Stimulated activated CD4-positive, alpha-beta T cell treated with anti-CD3 and anti-CD28 coated beads, TNF-alpha, amount 100 ng/mL, for 24 hours (primary cell): Measurements from ENCODE around the gene FPGS.
"Not testable (repeated sequence)": the region's sequence is repeated elsewhere in the genome, so short reads cannot be mapped to it uniquely, and the experiment has no call there.

ENCODE experiments used
- DNase-seq, 3 experiments: peaks; one replicate each; pipeline ENCODE4 v3.0.0-alpha.2; 2020; ENCODE audit warnings: low read depth in 3 of 3

The FPGS gene

GRCh38 chr9:127838375-127839078, 35.8 kb downstream of the FPGS start:
- DNase-seq = no peak

DNA sequence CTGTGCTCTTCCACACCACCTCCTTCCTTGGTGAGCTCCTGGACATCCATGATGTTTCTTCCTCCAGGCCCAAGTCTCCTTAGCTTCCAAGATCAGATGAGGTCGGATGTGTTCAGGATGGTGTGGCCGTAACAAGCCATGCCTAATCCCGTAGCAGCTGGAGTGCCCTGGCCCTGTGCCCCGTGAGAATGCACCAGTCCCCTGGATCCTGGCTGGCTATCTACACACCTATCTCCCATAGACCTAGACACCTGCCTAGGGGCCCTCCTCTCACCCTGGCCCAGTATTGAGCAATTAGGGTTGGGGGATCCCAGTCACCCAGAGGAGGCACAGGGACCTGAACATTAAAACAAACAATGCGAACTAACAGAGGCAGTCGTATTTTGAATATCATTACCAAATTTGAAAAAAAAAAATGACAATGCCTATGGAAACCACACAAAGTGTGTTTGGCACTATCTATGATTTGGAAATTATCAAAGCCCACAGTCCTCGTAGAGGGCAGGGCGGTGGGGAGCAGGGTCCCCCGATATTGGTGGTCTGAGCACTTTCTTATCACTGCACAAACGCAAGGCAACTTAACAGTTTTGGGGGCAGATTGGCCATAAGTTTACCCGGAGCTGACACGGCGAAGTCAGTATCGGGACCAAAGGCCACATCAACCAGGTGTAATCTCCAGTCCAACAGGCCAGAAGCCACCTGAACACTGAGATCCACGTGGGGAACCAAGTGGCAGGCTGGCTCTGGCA, 38.6 kb downstream of the FPGS start:
- DNase-seq = no peak

GRCh38 chr9:127844821-127845359, 42.2 kb downstream of the FPGS start:
- DNase-seq = no peak

- not testable (repeated sequence) for DNase-seq
Observed at GRCh38 chr9:127845619-127846018, 42.9 kb downstream of the FPGS start.

- DNase-seq = no peak
Observed at GRCh38 chr9:127846443-127847177, 43.9 kb downstream of the FPGS start.

DNA sequence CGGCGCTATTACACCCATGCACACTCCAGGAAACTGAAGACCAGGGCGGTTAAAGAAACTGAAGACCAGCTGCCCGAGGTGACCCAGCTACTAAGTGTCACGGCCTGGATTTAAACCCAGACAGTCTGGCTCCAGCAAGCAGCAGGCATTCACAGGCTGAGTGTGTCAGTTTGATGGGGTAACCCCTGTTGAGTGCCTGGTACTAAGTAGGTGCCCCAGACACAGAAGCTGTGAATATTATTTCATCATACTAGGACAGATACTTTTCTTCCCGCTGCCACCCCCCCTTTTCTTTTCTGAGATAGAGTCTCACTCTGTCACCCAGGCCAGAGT, 44.5 kb downstream of the FPGS start:
- DNase-seq = no peak

- DNase-seq = no peak
Observed at GRCh38 chr9:127847833-127848755, 45.4 kb downstream of the FPGS start.

DNA sequence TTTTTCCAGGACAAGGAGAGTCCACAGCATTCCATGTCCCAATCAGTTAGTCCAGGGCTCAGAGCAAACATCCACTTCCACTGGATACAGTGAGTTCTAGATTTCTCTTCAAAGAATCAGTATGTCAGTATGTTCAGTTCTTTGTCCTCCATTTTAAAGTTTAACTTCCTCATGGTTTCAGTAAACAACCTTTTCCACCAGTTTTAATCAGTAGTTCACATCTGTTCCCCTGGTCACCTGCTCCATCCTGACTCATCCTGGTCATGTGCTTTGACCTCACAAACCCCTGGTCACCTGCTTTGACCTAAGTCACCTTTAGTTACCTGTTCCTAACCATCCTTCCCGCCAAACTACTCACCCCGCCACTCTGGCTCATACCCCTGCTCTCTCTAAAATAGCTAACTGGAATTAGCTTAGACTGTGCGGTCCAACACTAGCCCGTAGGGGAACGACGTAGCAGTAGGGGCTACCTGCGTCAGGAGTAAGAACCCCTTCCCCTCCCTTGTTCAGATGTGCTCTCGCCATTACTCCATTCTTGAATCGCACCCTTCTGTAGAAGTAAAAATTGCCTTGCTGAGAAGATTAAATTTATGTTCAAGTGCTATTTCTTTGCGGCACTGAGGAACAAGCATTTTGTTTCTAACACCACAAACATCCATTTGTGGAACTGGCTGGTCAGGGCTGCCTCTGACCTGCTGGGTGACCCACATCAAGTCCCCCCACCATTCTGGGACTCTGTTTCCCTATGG, 46.2 kb downstream of the FPGS start:
- no peak for DNase-seq

- DNase-seq = no peak
Observed at GRCh38 chr9:127850286-127850830, 47.7 kb downstream of the FPGS start.

GRCh38 chr9:127852829-127853228, 50.1 kb downstream of the FPGS start:
- DNase-seq = no peak

- no peak for DNase-seq
Observed at GRCh38 chr9:127853312-127854183, 50.9 kb downstream of the FPGS start.

- DNase-seq = peak in 2 of 3 experiments; percentile 11 to 28
Observed at GRCh38 chr9:127854184-127854806, 51.6 kb downstream of the FPGS start, which contains the start of gene ENG. ENG (minus strand) TSS chr9:127854658; CDS start chr9:127854355, 303 bp downstream.

GRCh38 chr9:127854960-127855359, 52.3 kb downstream of the FPGS start:
- no peak for DNase-seq

- DNase-seq = no peak
Observed at GRCh38 chr9:127855522-127855921, 52.8 kb downstream of the FPGS start.

DNA sequence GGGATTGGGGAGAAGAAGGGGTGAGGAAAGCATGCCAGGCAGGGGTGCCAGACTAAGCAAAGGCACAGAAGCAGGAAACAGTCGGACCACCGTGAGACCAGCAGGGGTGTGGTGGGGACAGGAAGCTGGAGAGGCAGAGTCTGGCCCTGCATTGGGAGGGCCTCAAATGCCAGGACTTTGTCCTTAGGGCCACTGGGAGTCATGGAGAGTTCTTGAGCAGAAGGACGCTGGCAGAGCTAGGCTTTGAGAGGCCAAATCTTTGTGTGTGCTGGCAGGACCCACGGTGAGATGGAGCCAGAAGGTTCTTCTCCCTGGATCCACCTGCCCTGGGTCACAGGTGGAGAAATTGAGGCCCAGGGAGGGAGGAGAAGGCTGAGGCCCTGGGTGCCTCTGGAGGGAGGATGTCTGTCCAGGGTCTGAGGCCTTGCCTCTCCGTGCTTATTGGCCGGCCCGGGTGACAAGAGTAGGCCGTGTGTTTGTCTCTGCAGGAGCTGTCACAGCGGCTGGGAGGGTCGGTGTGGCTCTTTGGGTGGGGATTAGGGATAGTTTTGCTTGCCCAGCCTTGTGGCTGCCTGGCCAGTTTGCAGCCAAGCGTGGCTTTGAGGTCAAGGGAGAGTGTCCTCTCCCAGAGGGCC, 53.5 kb downstream of the FPGS start:
- DNase-seq = no peak

- DNase-seq = no peak
Observed at GRCh38 chr9:127856729-127857116, 54.0 kb downstream of the FPGS start.

DNA sequence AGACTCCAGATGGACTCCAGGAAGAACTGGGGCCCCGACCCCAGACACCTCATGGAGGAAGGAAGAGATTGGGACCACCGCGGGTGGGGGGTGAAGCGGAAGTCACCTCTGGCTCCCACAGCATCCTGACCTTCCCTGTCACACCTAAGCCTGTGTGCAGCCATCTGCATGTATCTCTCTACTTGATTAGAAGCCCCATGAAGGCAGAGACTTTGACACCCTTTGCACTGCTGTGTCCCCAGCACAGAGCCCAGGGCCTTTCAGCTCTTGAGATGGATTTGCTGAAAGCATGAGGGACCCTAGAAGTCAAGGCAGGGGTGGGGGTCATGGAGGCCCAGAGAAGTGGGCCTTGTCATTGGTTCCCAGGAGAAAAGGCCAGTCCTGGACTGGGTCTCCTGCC, 54.6 kb downstream of the FPGS start:
- DNase-seq = no peak

DNA sequence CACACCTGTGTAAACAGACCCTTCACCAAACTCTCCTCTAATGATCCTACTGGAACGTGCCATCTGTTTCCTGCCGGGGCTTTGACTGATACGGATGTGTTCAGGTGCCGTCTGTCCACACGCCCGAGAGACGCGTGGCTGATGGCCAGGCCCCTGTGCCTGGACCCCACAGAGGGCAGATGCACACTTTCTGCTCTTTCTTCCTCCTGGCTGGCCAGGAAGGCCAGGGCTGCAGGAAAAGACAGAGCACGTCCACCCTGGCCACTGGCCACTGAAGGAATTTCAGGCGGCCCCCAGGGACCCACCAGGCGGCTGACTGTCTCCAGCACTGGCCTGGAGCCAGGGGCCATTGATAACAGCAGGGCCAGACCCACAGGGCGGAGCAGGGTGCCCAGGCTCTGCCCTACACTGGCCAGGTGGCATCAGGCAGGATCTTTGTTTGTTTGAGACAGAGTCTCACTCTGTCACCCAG, 55.4 kb downstream of the FPGS start:
- DNase-seq = no peak
